Fibroblast of lung (primary cell): ENCODE results near the gene PPP1R3C. TPM values are rescaled to one million over a fixed set of nuclear protein-coding genes. Genes with fewer than 3 reads are reported as not detected.
A peak's percentile ranks its signal among the peaks of the same experiment; 100 is the strongest.

Experiments used
- DNase-seq, 2 donors: peaks; one replicate each; pipeline versions ENCODE4 v3.0.0 to v3.0.0-alpha.2; 2010; ENCODE audit warnings: low read depth in 2 of 2
- H2AFZ ChIP-seq: 2 replicates; pipeline ENCODE4 v1.5.1; 2012; ENCODE audit warnings: low read length, control low read depth, inconsistent platforms
- H3K27ac ChIP-seq: 2 replicates; pipeline ENCODE4 v1.5.1; 2011; ENCODE audit warnings: low read length, control low read depth; ENCODE audit not compliant: insufficient read depth
- H3K27me3 ChIP-seq: 2 replicates; pipeline ENCODE4 v1.5.1; 2011; ENCODE audit warnings: mild to moderate bottlenecking, low read length; ENCODE audit not compliant: control insufficient read depth, insufficient read depth
- H3K36me3 ChIP-seq: 2 replicates; pipeline ENCODE4 v1.5.1; 2011; ENCODE audit warnings: low read length; ENCODE audit not compliant: control insufficient read depth, insufficient read depth
- H3K4me1 ChIP-seq: 2 replicates; pipeline ENCODE4 v1.5.1; 2011; ENCODE audit warnings: low read length; ENCODE audit not compliant: control insufficient read depth, insufficient read depth; ENCODE audit errors: extremely low read depth
- H3K4me2 ChIP-seq: 2 replicates; pipeline ENCODE4 v1.5.1; 2011; ENCODE audit warnings: low read length, control low read depth; ENCODE audit not compliant: insufficient read depth; ENCODE audit errors: extremely low read depth
- H3K4me3 ChIP-seq, 4 experiments: fragments of 200-600 bp in 1 of 4; sonication (generic) in 1 of 4; replicated peaks in 1 of 4; 2 replicates each; pipeline ENCODE4 v1.5.1; 2011 to 2016; ENCODE audit warnings: low read length in 4 of 4, low read depth in 3 of 4, mild to moderate bottlenecking in 3 of 4, control low read depth in 2 of 4, inconsistent platforms in 1 of 4, mixed read lengths in 1 of 4; ENCODE audit not compliant: insufficient read depth in 1 of 4; ENCODE audit errors: control extremely low read depth in 1 of 4
- H3K79me2 ChIP-seq: 2 replicates; pipeline ENCODE4 v1.5.1; 2012; ENCODE audit warnings: mild to moderate bottlenecking, low read length, inconsistent platforms; ENCODE audit not compliant: control insufficient read depth, insufficient read depth
- H3K9ac ChIP-seq: 2 replicates; pipeline ENCODE4 v1.5.1; 2011; ENCODE audit warnings: mild to moderate bottlenecking, low read length, control low read depth; ENCODE audit not compliant: insufficient read depth
- H3K9me3 ChIP-seq: 2 replicates; pipeline ENCODE4 v1.5.1; 2012; ENCODE audit warnings: low read depth, low read length; ENCODE audit not compliant: control insufficient read depth, insufficient read depth
- H4K20me1 ChIP-seq: 2 replicates; pipeline ENCODE4 v1.5.1; 2011; ENCODE audit warnings: low read length; ENCODE audit not compliant: control insufficient read depth, insufficient read depth; ENCODE audit errors: extremely low read depth
- CTCF ChIP-seq, 2 donors: IDR thresholded peaks in 1 of 2; conservative IDR thresholded peaks in 1 of 2; 1 replicate in 1 of 2; 2 replicates in 1 of 2; pipeline ENCODE4 v1.5.1; 2011 to 2012; ENCODE audit warnings: low read length in 2 of 2, control low read depth in 1 of 2, inconsistent platforms in 1 of 2, low read depth in 1 of 2, mild to moderate bottlenecking in 1 of 2
- EZH2 ChIP-seq: IDR thresholded peaks from 2 replicates; pipeline ENCODE4 v1.5.1; 2012; ENCODE audit warnings: low read length, control low read depth, mild to moderate bottlenecking; ENCODE audit errors: missing control alignments
- polyA plus RNA-seq, 2 donors: library from polyadenylated mRNA; depleted of rRNA in 1 of 2; stranded (reverse) in 1 of 2; unstranded in 1 of 2; fragments of >200 nt; gene quantifications; 2 replicates each; pipeline ENCODE4 v1.2.1, GENCODE V29; 2011 to 2012; ENCODE audit warnings: missing spikeins in 1 of 2
- total RNA-seq: library from RNA; depleted of rRNA; stranded (reverse); fragments of >200 nt; gene quantifications from 2 replicates; pipeline ENCODE4 v1.2.1, GENCODE V29; 2014

Gene PPP1R3C
- total and polyA plus RNA-seq, 2 donors (not counting 1 experiment from before 2014, with no cell fraction given), result 67.8 to 125 TPM

- Histone ChIP-seq H2AFZ (no peak overlapping the region), H3K4me2 (no peak overlapping the region)
- peak; percentile 82 to 88 for DNase-seq
Measured at GRCh38 chr10:91635401-91636400, 2.8 kb upstream of the PPP1R3C start.

GRCh38 chr10:91634898-91635297 is 2.0 kb upstream of the PPP1R3C start:
- peaks cover 7% of the 10 kb centered on the region for H3K79me2 ChIP-seq
- no peaks in the 10 kb centered on the region for H3K9me3 ChIP-seq
- no peaks in the 10 kb centered on the region for H3K4me1 ChIP-seq
- no peak overlapping the region for H3K4me2 ChIP-seq
- no peak for DNase-seq
- H4K20me1 ChIP-seq, result no peaks in the 10 kb centered on the region
- H3K4me3 ChIP-seq, result no peak overlapping the region
- H2AFZ ChIP-seq, result no peak overlapping the region
- H3K36me3 ChIP-seq, result peaks cover 4% of the 10 kb centered on the region
- H3K9ac ChIP-seq, result no peak overlapping the region
- H3K27ac ChIP-seq, result no peak overlapping the region
- no peaks in the 10 kb centered on the region for H3K27me3 ChIP-seq
- TF ChIP-seq EZH2 (no peak), CTCF (conservative IDR thresholded peaks at IDR 0.05 in 1 of 2, IDR thresholded peaks at IDR 0.05 in 1 of 2; ENCODE audit: low read depth in 1 of 2, low read length in 2 of 2) (no peak)

More at GRCh38 chr10:91635401-91636400, 2.8 kb upstream of the PPP1R3C start:
- Histone ChIP-seq H3K27me3 (no peaks in the 10 kb centered on the region), H3K9ac (no peak overlapping the region), H3K27ac (no peak overlapping the region), H3K79me2 (peaks cover 6% of the 10 kb centered on the region), H4K20me1 (no peaks in the 10 kb centered on the region), H3K4me1 (no peaks in the 10 kb centered on the region), H3K36me3 (no peaks in the 10 kb centered on the region), H3K9me3 (no peaks in the 10 kb centered on the region), H3K4me3 (no peak overlapping the region)
- TF ChIP-seq EZH2 (no peak), CTCF (conservative IDR thresholded peaks at IDR 0.05 in 1 of 2, IDR thresholded peaks at IDR 0.05 in 1 of 2; ENCODE audit: low read depth in 1 of 2, low read length in 2 of 2) (peak; percentile 82 to 84)

GRCh38 chr10:91634246-91634645 is 1.4 kb upstream of the PPP1R3C start:
- TF ChIP-seq EZH2, result no peak
- no peak for TF ChIP-seq CTCF (conservative IDR thresholded peaks at IDR 0.05 in 1 of 2, IDR thresholded peaks at IDR 0.05 in 1 of 2; ENCODE audit: low read depth in 1 of 2, low read length in 2 of 2)
- Histone ChIP-seq H3K79me2 (peaks cover 7% of the 10 kb centered on the region), H3K4me2 (no peak overlapping the region), H3K4me1 (no peaks in the 10 kb centered on the region), H3K27me3 (no peaks in the 10 kb centered on the region), H3K4me3 (no peak overlapping the region), H3K9ac (no peak overlapping the region), H2AFZ (no peak overlapping the region), H4K20me1 (no peaks in the 10 kb centered on the region), H3K36me3 (peaks cover 6% of the 10 kb centered on the region), H3K27ac (no peak overlapping the region), H3K9me3 (no peaks in the 10 kb centered on the region)
- DNase-seq, result no peak
